ENCODE results near the gene FOXE1. TPM values are rescaled to one million over a fixed set of nuclear protein-coding genes. Genes with fewer than 3 reads are reported as not detected.

FOXE1 gene
- total RNA-seq, 2 donors from 2014 or later, result not detected

DNA sequence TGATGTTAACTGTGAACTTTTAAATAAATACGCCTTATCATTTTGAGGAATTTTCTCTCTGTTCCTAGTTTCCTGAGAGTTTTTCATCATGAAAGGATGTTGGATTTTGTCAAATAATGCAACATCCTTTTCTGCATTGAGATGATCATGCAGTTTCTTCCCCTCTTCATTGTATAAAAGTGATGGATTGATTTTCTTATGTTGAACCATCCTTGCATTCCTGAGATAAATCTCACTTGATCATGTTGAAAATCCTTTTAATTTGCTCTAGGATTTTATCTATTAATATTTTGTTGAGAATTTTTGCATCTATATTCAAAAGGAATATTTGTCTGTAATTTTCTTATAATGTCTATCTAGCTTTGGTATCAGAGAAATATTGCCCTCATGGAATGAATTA is 13.3 kb downstream of the FOXE1 start:
- Histone ChIP-seq H3K27me3 (no peaks in the 10 kb centered on the region), H3K4me3 (no peak overlapping the region), H3K4me1 (no peaks in the 10 kb centered on the region), H3K27ac (no peak overlapping the region), H3K9me3 (peaks cover 0 to 13% (median 0%) of the 10 kb centered on the region in 3 donors), H3K36me3 (replicated peaks in 1 of 2; ENCODE audit: insufficient read depth in 1 of 2, low read depth in 2 of 2) (no peaks in the 10 kb centered on the region)
- 95 to 100% methylated on average over 1 of the region's 1 CpG for WGBS, 2 donors
- intact Hi-C loops (cut with DNase I), result no loop called here
- no peak for DNase-seq
- ATAC-seq, result no peak
- TF ChIP-seq POLR2A (IDR thresholded peaks at IDR 0.05), result no peak
- TF ChIP-seq, protein P1, sequence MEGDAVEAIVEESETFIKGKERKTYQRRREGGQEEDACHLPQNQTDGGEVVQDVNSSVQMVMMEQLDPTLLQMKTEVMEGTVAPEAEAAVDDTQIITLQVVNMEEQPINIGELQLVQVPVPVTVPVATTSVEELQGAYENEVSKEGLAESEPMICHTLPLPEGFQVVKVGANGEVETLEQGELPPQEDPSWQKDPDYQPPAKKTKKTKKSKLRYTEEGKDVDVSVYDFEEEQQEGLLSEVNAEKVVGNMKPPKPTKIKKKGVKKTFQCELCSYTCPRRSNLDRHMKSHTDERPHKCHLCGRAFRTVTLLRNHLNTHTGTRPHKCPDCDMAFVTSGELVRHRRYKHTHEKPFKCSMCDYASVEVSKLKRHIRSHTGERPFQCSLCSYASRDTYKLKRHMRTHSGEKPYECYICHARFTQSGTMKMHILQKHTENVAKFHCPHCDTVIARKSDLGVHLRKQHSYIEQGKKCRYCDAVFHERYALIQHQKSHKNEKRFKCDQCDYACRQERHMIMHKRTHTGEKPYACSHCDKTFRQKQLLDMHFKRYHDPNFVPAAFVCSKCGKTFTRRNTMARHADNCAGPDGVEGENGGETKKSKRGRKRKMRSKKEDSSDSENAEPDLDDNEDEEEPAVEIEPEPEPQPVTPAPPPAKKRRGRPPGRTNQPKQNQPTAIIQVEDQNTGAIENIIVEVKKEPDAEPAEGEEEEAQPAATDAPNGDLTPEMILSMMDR (IDR thresholded peaks at IDR 0.05), result no peak

- H3K36me3 ChIP-seq (replicated peaks in 1 of 2; ENCODE audit: insufficient read depth in 1 of 2, low read depth in 2 of 2), result no peaks in the 10 kb centered on the region
- H3K4me3 ChIP-seq, result no peak overlapping the region
- TF ChIP-seq POLR2A (IDR thresholded peaks at IDR 0.05), result no peak
- TF ChIP-seq, protein P1 (IDR thresholded peaks at IDR 0.05), result no peak
- H3K4me1 ChIP-seq, result no peaks in the 10 kb centered on the region
- H3K9me3 ChIP-seq, result peaks cover 0 to 13% (median 0%) of the 10 kb centered on the region in 3 donors
- H3K27ac ChIP-seq, result no peak overlapping the region
- no peak for ATAC-seq
- intact Hi-C loops (cut with DNase I), result no loop called here
- H3K27me3 ChIP-seq, result no peaks in the 10 kb centered on the region
- DNase-seq, result no peak
Observed at GRCh38 chr9:97866848-97867247, 13.8 kb downstream of the FOXE1 start.

- TF ChIP-seq, protein P1 (IDR thresholded peaks at IDR 0.05), result no peak
- no peak for TF ChIP-seq POLR2A (IDR thresholded peaks at IDR 0.05)
- Histone ChIP-seq H3K4me1 (no peaks in the 10 kb centered on the region), H3K4me3 (no peak overlapping the region), H3K27ac (no peak overlapping the region), H3K36me3 (replicated peaks in 1 of 2; ENCODE audit: insufficient read depth in 1 of 2, low read depth in 2 of 2) (no peaks in the 10 kb centered on the region), H3K27me3 (no peaks in the 10 kb centered on the region), H3K9me3 (peaks cover 0 to 13% (median 0%) of the 10 kb centered on the region in 3 donors)
- 85 to 95% methylated on average over 3 of the region's 3 CpGs for WGBS, 2 donors
- no peak for ATAC-seq
- intact Hi-C loops (cut with DNase I), result no loop called here
- DNase-seq, result no peak
Observed at GRCh38 chr9:97868859-97869258, 15.8 kb downstream of the FOXE1 start.

DNA sequence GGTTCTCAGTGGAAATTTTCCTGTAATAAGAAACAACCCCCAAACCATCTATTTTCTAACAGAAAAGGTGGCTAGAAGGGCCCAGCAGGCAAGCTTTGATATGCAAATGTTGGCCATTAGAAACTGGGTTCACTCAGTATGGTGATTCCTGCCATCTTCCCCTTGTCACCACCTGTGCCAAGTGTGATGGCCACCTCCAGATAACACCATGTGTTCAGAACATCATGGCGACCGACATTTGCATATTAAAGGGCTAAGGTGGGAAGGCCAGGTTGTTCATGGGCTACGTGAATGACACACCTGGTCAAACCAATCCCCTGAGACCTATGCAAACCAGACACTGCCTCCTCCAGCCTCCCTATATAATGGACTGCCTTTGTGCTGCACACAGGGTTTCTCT is 20.4 kb downstream of the FOXE1 start:
- WGBS, 2 donors, result 83 to 94% methylated on average over 3 of the region's 3 CpGs
- Histone ChIP-seq H3K36me3 (replicated peaks in 1 of 2; ENCODE audit: insufficient read depth in 1 of 2, low read depth in 2 of 2) (no peaks in the 10 kb centered on the region), H3K4me3 (no peak overlapping the region), H3K27ac (no peak overlapping the region), H3K4me1 (no peaks in the 10 kb centered on the region), H3K9me3 (no peaks in the 10 kb centered on the region), H3K27me3 (no peaks in the 10 kb centered on the region)
- TF ChIP-seq, protein P1 (IDR thresholded peaks at IDR 0.05), result no peak
- no peak for TF ChIP-seq POLR2A (IDR thresholded peaks at IDR 0.05)
- ATAC-seq (no peak), DNase-seq (no peak)
- intact Hi-C loops (cut with DNase I), result no loop called here

GRCh38 chr9:97873882-97874281 is 20.9 kb downstream of the FOXE1 start:
- DNase-seq (no peak), ATAC-seq (no peak)
- no peaks in the 10 kb centered on the region for H3K9me3 ChIP-seq
- no peak overlapping the region for H3K27ac ChIP-seq
- no peak overlapping the region for H3K4me3 ChIP-seq
- H3K27me3 ChIP-seq, result no peaks in the 10 kb centered on the region
- no peaks in the 10 kb centered on the region for H3K4me1 ChIP-seq
- no peak for TF ChIP-seq POLR2A (IDR thresholded peaks at IDR 0.05)
- TF ChIP-seq, protein P1 (IDR thresholded peaks at IDR 0.05), result no peak
- no peaks in the 10 kb centered on the region for H3K36me3 ChIP-seq (replicated peaks in 1 of 2; ENCODE audit: insufficient read depth in 1 of 2, low read depth in 2 of 2)
- intact Hi-C loops (cut with DNase I), result no loop called here
- 79 to 91% methylated on average over 5 to 6 of the region's 6 CpGs for WGBS, 2 donors

All from body of pancreas (tissue), 4 donors.